Measurements from ENCODE around the gene ADCYAP1. TPM values are rescaled to one million over a fixed set of nuclear protein-coding genes. Genes with fewer than 3 reads are reported as not detected.

Gene ADCYAP1
- polyA plus RNA-seq, 1 donor, result 0.09 TPM

Other genes starting within 250 kb of the ADCYAP1 start
- gene TYMS, start 247.2 kb upstream of the ADCYAP1 start, polyA plus RNA-seq (ENCODE audit: insufficient read length), result 45.0 TPM
- 30.8 TPM for gene ENOSF1, start 192.2 kb upstream of the ADCYAP1 start, polyA plus RNA-seq (ENCODE audit: insufficient read length)
- gene YES1, start 92.6 kb upstream of the ADCYAP1 start, polyA plus RNA-seq (ENCODE audit: insufficient read length), result 44.9 TPM